GM12878 (cell line): ENCODE measurements around the gene GFOD2.

Source experiments
- HCFC1 ChIP-seq: fragments of 150-350 bp; IDR thresholded peaks from 2 replicates; pipeline ENCODE4 v1.6.1; 2014; ENCODE audit warnings: low read length
- MAX ChIP-seq: IDR thresholded peaks from 2 replicates; pipeline ENCODE4 v1.6.1; 2012; ENCODE audit warnings: low read depth, low read length, improper control_type of control experiment
- RB1 ChIP-seq: fragments of 450-650 bp; formaldehyde crosslinking; IDR thresholded peaks from 2 replicates; pipeline ENCODE4 v1.6.1; 2017; ENCODE audit warnings: mild to moderate bottlenecking, borderline replicate concordance
- SREBF2 ChIP-seq: IDR thresholded peaks from 2 replicates; pipeline ENCODE4 v1.6.1; 2012; ENCODE audit warnings: mild to moderate bottlenecking, low read length
- USF1 ChIP-seq: IDR thresholded peaks from 2 replicates; pipeline ENCODE4 v1.6.1; 2011; ENCODE audit warnings: borderline replicate concordance, low read depth, mild to moderate bottlenecking, moderate library complexity, mixed read lengths, low read length; ENCODE audit not compliant: insufficient read depth; ENCODE audit errors: extremely low read length
- TF ChIP-seq, protein P1 (sequence below), 3 experiments: IDR thresholded peaks in 2 of 3; conservative IDR thresholded peaks in 1 of 3; 2 replicates each; pipeline ENCODE4 v1.5.1; 2011; ENCODE audit warnings: low read depth in 3 of 3, low read length in 3 of 3, mild to moderate bottlenecking in 3 of 3, control low read depth in 2 of 3, moderate library complexity in 2 of 3, inconsistent platforms in 1 of 3, mixed read lengths in 1 of 3; ENCODE audit not compliant: control insufficient read depth in 2 of 3, insufficient read depth in 1 of 3; ENCODE audit errors: extremely low read depth in 1 of 3

GRCh38 chr16:67651847-67652246 is 67.3 kb downstream of the GFOD2 start:
- TF ChIP-seq SREBF2 (no peak), USF1 (no peak), MAX (no peak), HCFC1 (no peak), RB1 (no peak)
- TF ChIP-seq, protein P1, sequence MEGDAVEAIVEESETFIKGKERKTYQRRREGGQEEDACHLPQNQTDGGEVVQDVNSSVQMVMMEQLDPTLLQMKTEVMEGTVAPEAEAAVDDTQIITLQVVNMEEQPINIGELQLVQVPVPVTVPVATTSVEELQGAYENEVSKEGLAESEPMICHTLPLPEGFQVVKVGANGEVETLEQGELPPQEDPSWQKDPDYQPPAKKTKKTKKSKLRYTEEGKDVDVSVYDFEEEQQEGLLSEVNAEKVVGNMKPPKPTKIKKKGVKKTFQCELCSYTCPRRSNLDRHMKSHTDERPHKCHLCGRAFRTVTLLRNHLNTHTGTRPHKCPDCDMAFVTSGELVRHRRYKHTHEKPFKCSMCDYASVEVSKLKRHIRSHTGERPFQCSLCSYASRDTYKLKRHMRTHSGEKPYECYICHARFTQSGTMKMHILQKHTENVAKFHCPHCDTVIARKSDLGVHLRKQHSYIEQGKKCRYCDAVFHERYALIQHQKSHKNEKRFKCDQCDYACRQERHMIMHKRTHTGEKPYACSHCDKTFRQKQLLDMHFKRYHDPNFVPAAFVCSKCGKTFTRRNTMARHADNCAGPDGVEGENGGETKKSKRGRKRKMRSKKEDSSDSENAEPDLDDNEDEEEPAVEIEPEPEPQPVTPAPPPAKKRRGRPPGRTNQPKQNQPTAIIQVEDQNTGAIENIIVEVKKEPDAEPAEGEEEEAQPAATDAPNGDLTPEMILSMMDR (IDR thresholded peaks at IDR 0.05 in 2 of 3, conservative IDR thresholded peaks at IDR 0.05 in 1 of 3; ENCODE audit: control insufficient read depth in 2 of 3, extremely low read depth in 1 of 3, insufficient read depth in 1 of 3, low read depth in 3 of 3, low read length in 3 of 3), result no peak
